Liver (tissue), 9 donors: ENCODE measurements around the gene TOMT. TPM values are rescaled to one million over a fixed set of nuclear protein-coding genes. Genes with fewer than 3 reads are reported as not detected.

ENCODE experiments used
- DNase-seq: peaks from one replicate; pipeline ENCODE4 v3.0.0-alpha.2; 2017; ENCODE audit warnings: low spot score
- H3K27ac ChIP-seq, 2 donors: one replicate each; pipeline ENCODE4 v1.7.0; 2013; ENCODE audit warnings: inconsistent platforms in 2 of 2, low read length in 2 of 2, control low read depth in 1 of 2, low read depth in 1 of 2, mild to moderate bottlenecking in 1 of 2
- H3K27me3 ChIP-seq, 4 donors: one replicate each; pipeline versions ENCODE4 v1.6.1 to v1.7.0; 2013; ENCODE audit warnings: low read length in 3 of 4, inconsistent platforms in 1 of 4, mild to moderate bottlenecking in 1 of 4, moderate library complexity in 1 of 4; ENCODE audit not compliant: control insufficient read depth in 4 of 4, insufficient read depth in 4 of 4
- H3K36me3 ChIP-seq, 4 donors: one replicate each; pipeline versions ENCODE4 v1.6.1 to v1.7.0; 2013; ENCODE audit warnings: low read length in 3 of 4, mild to moderate bottlenecking in 3 of 4, low read depth in 1 of 4, moderate library complexity in 1 of 4; ENCODE audit not compliant: control insufficient read depth in 4 of 4, insufficient read depth in 3 of 4
- H3K4me1 ChIP-seq, 4 donors: one replicate each; pipeline versions ENCODE4 v1.6.1 to v1.7.0; 2013; ENCODE audit warnings: low read length in 3 of 4, mild to moderate bottlenecking in 3 of 4, moderate library complexity in 1 of 4; ENCODE audit not compliant: control insufficient read depth in 4 of 4, insufficient read depth in 4 of 4
- H3K4me3 ChIP-seq, 3 donors: one replicate each; pipeline versions ENCODE4 v1.6.1 to v1.7.0; 2013; ENCODE audit warnings: low read length in 3 of 3, control low read depth in 1 of 3, low read depth in 1 of 3, mild to moderate bottlenecking in 1 of 3
- H3K9ac ChIP-seq, 2 donors: one replicate each; pipeline ENCODE4 v1.7.0; 2013; ENCODE audit warnings: low read length in 2 of 2, mild to moderate bottlenecking in 2 of 2, moderate library complexity in 2 of 2, control low read depth in 1 of 2, low read depth in 1 of 2
- H3K9me3 ChIP-seq, 4 donors: one replicate each; pipeline versions ENCODE4 v1.6.1 to v1.7.0; 2013; ENCODE audit warnings: low read length in 3 of 4; ENCODE audit not compliant: control insufficient read depth in 4 of 4
- ATF3 ChIP-seq: IDR thresholded peaks from 2 replicates; pipeline ENCODE4 v1.6.1; 2016; ENCODE audit warnings: antibody characterized with exemption
- CTCF ChIP-seq: fragments of 150-350 bp; IDR thresholded peaks from 2 replicates; pipeline ENCODE4 v1.5.1; 2017; ENCODE audit warnings: improper control_type of control experiment, low read depth, low read length; ENCODE audit not compliant: missing input control
- EGR1 ChIP-seq, 2 donors: IDR thresholded peaks; 2 replicates each; pipeline ENCODE4 v1.6.1; 2016 to 2018; ENCODE audit warnings: antibody characterized with exemption in 2 of 2, low read depth in 2 of 2
- FOXA1 ChIP-seq: IDR thresholded peaks from 2 replicates; pipeline ENCODE4 v1.6.1; 2016; ENCODE audit warnings: antibody characterized with exemption
- FOXA2 ChIP-seq: IDR thresholded peaks from 2 replicates; pipeline ENCODE4 v1.6.1; 2016; ENCODE audit warnings: antibody characterized with exemption
- GABPA ChIP-seq, 2 donors: IDR thresholded peaks in 1 of 2; conservative IDR thresholded peaks in 1 of 2; 2 replicates each; pipeline ENCODE4 v1.6.1; 2016; ENCODE audit warnings: antibody characterized with exemption in 2 of 2, mild to moderate bottlenecking in 1 of 2, moderate library complexity in 1 of 2
- HNF4A ChIP-seq, 2 donors: conservative IDR thresholded peaks; 2 replicates each; pipeline ENCODE4 v1.6.1; 2016; ENCODE audit warnings: antibody characterized with exemption in 2 of 2, mild to moderate bottlenecking in 2 of 2
- HNF4G ChIP-seq: IDR thresholded peaks from 2 replicates; pipeline ENCODE4 v1.6.1; 2016; ENCODE audit warnings: antibody characterized with exemption
- JUND ChIP-seq, 2 donors: IDR thresholded peaks; 2 replicates each; pipeline ENCODE4 v1.6.1; 2016; ENCODE audit warnings: antibody characterized with exemption in 2 of 2
- MAX ChIP-seq: IDR thresholded peaks from 2 replicates; pipeline ENCODE4 v1.6.1; 2016; ENCODE audit warnings: antibody characterized with exemption
- NR2F2 ChIP-seq: IDR thresholded peaks from 2 replicates; pipeline ENCODE4 v1.6.1; 2016; ENCODE audit warnings: antibody characterized with exemption
- RAD21 ChIP-seq, 2 donors: IDR thresholded peaks; 2 replicates each; pipeline ENCODE4 v1.6.1; 2016; ENCODE audit warnings: antibody characterized with exemption in 2 of 2, mild to moderate bottlenecking in 2 of 2
- RXRA ChIP-seq, 2 donors: IDR thresholded peaks; 2 replicates each; pipeline ENCODE4 v1.6.1; 2017 to 2018; ENCODE audit warnings: antibody characterized with exemption in 2 of 2, mild to moderate bottlenecking in 1 of 2
- SP1 ChIP-seq: IDR thresholded peaks from 2 replicates; pipeline ENCODE4 v1.6.1; 2018; ENCODE audit warnings: antibody characterized with exemption, mild to moderate bottlenecking
- TAF1 ChIP-seq: conservative IDR thresholded peaks from 2 replicates; pipeline ENCODE4 v1.6.1; 2016; ENCODE audit warnings: antibody characterized with exemption, mild to moderate bottlenecking
- YY1 ChIP-seq: IDR thresholded peaks from 2 replicates; pipeline ENCODE4 v1.6.1; 2016; ENCODE audit warnings: antibody characterized with exemption, mild to moderate bottlenecking
- ZBTB33 ChIP-seq: IDR thresholded peaks from 2 replicates; pipeline ENCODE4 v1.6.1; 2016; ENCODE audit warnings: antibody characterized with exemption
- WGBS: extraction: QIAGEN DNeasy Blood & Tissue Kit; methylation state at CpG from one replicate; pipeline ENCODE4 v1.1.7; 2013; 5-methylcytosine and 5-hydroxymethylcytosine counted together
- polyA plus RNA-seq, 2 donors: library from polyadenylated mRNA; stranded (reverse) in 1 of 2; unstranded in 1 of 2; fragments of 200-250 nt in 1 of 2; fragments of >200 nt in 1 of 2; fragmentation: Nextera tagmentation in 1 of 2; extraction: Ambion mirVana in 1 of 2; gene quantifications; one replicate each; pipeline versions ENCODE4 v1.2.1 to v1.2.3, GENCODE V29; 2013 to 2015
- total RNA-seq, 2 donors: library from RNA; depleted of rRNA; stranded (reverse); fragments of >200 nt; gene quantifications; one replicate each; pipeline ENCODE4 v1.2.3, GENCODE V29; 2014
- TF ChIP-seq, protein P1 (sequence below): IDR thresholded peaks from 2 replicates; pipeline ENCODE4 v1.6.1; 2016; ENCODE audit warnings: antibody characterized with exemption, mild to moderate bottlenecking
- donor health status: healthy.
- donor health status: healthy.
- donor health status: healthy.
- donor health status: healthy.
- donor health status: healthy.

The TOMT gene
- total and polyA plus RNA-seq, 4 donors: 0.33 TPM; not detected in 3

GRCh38 chr11:72098741-72099140 lies 7.0 kb upstream of the TOMT start:
- peaks cover 9 to 37% (median 28%) of the 10 kb centered on the region in 4 donors for H3K36me3 ChIP-seq
- no peak overlapping the region for H3K27ac ChIP-seq
- no peaks in the 10 kb centered on the region for H3K27me3 ChIP-seq
- no peak overlapping the region for H3K4me3 ChIP-seq
- peaks cover 4 to 31% (median 25%) of the 10 kb centered on the region in 4 donors for H3K4me1 ChIP-seq
- no peak for DNase-seq
- TF ChIP-seq, protein P1, sequence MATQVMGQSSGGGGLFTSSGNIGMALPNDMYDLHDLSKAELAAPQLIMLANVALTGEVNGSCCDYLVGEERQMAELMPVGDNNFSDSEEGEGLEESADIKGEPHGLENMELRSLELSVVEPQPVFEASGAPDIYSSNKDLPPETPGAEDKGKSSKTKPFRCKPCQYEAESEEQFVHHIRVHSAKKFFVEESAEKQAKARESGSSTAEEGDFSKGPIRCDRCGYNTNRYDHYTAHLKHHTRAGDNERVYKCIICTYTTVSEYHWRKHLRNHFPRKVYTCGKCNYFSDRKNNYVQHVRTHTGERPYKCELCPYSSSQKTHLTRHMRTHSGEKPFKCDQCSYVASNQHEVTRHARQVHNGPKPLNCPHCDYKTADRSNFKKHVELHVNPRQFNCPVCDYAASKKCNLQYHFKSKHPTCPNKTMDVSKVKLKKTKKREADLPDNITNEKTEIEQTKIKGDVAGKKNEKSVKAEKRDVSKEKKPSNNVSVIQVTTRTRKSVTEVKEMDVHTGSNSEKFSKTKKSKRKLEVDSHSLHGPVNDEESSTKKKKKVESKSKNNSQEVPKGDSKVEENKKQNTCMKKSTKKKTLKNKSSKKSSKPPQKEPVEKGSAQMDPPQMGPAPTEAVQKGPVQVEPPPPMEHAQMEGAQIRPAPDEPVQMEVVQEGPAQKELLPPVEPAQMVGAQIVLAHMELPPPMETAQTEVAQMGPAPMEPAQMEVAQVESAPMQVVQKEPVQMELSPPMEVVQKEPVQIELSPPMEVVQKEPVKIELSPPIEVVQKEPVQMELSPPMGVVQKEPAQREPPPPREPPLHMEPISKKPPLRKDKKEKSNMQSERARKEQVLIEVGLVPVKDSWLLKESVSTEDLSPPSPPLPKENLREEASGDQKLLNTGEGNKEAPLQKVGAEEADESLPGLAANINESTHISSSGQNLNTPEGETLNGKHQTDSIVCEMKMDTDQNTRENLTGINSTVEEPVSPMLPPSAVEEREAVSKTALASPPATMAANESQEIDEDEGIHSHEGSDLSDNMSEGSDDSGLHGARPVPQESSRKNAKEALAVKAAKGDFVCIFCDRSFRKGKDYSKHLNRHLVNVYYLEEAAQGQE: no peak
- TF ChIP-seq FOXA1: no peak
- no peak for TF ChIP-seq ZBTB33
- TF ChIP-seq RAD21 (IDR thresholded peaks at IDR 0.05): no peak
- no peak for TF ChIP-seq MAX
- TF ChIP-seq YY1: no peak
- no peak for TF ChIP-seq GABPA (IDR thresholded peaks at IDR 0.05 in 1 of 2, conservative IDR thresholded peaks at IDR 0.05 in 1 of 2)
- no peak for TF ChIP-seq HNF4G
- TF ChIP-seq FOXA2: no peak
- TF ChIP-seq TAF1: no peak
- TF ChIP-seq EGR1 (IDR thresholded peaks at IDR 0.05; ENCODE audit: low read depth in 2 of 2): no peak
- no peak for TF ChIP-seq HNF4A (conservative IDR thresholded peaks at IDR 0.05)
- TF ChIP-seq CTCF: no peak
- no peak for TF ChIP-seq NR2F2
- TF ChIP-seq ATF3: no peak
- TF ChIP-seq JUND (IDR thresholded peaks at IDR 0.05): no peak
- TF ChIP-seq RXRA (IDR thresholded peaks at IDR 0.05): no peak
- no peaks in the 10 kb centered on the region for H3K9me3 ChIP-seq
- no peak overlapping the region for H3K9ac ChIP-seq
- WGBS: 96% methylated on average over 3 of the region's 3 CpGs

DNA sequence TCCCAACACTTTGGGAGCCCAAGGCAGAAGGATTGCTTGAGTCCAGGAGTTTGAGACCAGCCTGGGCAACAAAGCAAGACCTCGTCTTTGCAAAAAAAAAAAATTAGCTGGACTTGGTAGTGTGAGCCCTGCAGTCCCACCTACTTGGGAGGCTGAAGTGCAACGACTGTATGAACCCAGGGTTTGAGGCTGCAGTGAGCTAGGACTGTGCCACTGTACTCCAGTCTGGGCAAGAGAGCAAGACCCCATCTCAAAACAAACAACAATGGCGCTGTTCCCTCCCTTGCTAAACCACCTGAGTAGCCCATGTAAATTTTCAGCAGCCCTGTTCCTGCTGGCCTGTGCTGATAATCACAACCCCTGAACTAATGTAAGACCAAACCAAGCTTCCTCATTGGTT lies 5.7 kb upstream of the TOMT start:
- Histone ChIP-seq H3K27ac (peak overlapping the region in 1 of 2 donors; percentile 24), H3K36me3 (peaks cover 9 to 29% (median 23%) of the 10 kb centered on the region in 4 donors), H3K9me3 (no peaks in the 10 kb centered on the region), H3K4me1 (peaks cover 5 to 36% (median 29%) of the 10 kb centered on the region in 4 donors), H3K27me3 (no peaks in the 10 kb centered on the region), H3K4me3 (no peak overlapping the region), H3K9ac (no peak overlapping the region)
- WGBS: 88% methylated on average over 3 of the region's 3 CpGs
- no peak for DNase-seq
- TF ChIP-seq SP1: no peak
- no peak for TF ChIP-seq RAD21 (IDR thresholded peaks at IDR 0.05)
- no peak for TF ChIP-seq HNF4G
- TF ChIP-seq, protein P1: no peak
- no peak for TF ChIP-seq ATF3
- no peak for TF ChIP-seq ZBTB33
- TF ChIP-seq GABPA (IDR thresholded peaks at IDR 0.05 in 1 of 2, conservative IDR thresholded peaks at IDR 0.05 in 1 of 2): no peak
- TF ChIP-seq FOXA1: no peak
- TF ChIP-seq EGR1 (IDR thresholded peaks at IDR 0.05; ENCODE audit: low read depth in 2 of 2): no peak
- no peak for TF ChIP-seq RXRA (IDR thresholded peaks at IDR 0.05)
- no peak for TF ChIP-seq FOXA2
- TF ChIP-seq HNF4A (conservative IDR thresholded peaks at IDR 0.05): no peak
